Mucosa of rectum (tissue), 2 donors: ENCODE results near the gene PITPNM3.

Experiments
- H3K27ac ChIP-seq, 2 donors: one replicate each; pipeline ENCODE4 v1.7.0; 2013; ENCODE audit warnings: inconsistent platforms in 2 of 2, low read depth in 2 of 2, low read length in 2 of 2
- H3K27me3 ChIP-seq, 2 donors: one replicate each; pipeline ENCODE4 v1.7.0; 2013; ENCODE audit warnings: low read length in 2 of 2; ENCODE audit not compliant: control insufficient read depth in 2 of 2, insufficient read depth in 2 of 2
- H3K36me3 ChIP-seq, 2 donors: one replicate each; pipeline ENCODE4 v1.7.0; 2013; ENCODE audit warnings: low read length in 2 of 2; ENCODE audit not compliant: control insufficient read depth in 2 of 2, insufficient read depth in 2 of 2
- H3K4me1 ChIP-seq, 2 donors: one replicate each; pipeline ENCODE4 v1.7.0; 2013; ENCODE audit warnings: low read length in 2 of 2, mild to moderate bottlenecking in 1 of 2; ENCODE audit not compliant: control insufficient read depth in 2 of 2, insufficient read depth in 2 of 2
- H3K4me3 ChIP-seq, 2 donors: one replicate each; pipeline ENCODE4 v1.7.0; 2013; ENCODE audit warnings: low read length in 2 of 2
- H3K9ac ChIP-seq, 2 donors: one replicate each; pipeline ENCODE4 v1.7.0; 2013; ENCODE audit warnings: low read length in 2 of 2, low read depth in 1 of 2, mild to moderate bottlenecking in 1 of 2
- H3K9me3 ChIP-seq, 2 donors: one replicate each; pipeline ENCODE4 v1.7.0; 2013; ENCODE audit warnings: low read length in 2 of 2; ENCODE audit not compliant: control insufficient read depth in 2 of 2
- donor health status: healthy.
- donor health status: Normal muscosa, but diverticular disease.

The PITPNM3 gene

GRCh38 chr17:6465206-6466003, 91.0 kb downstream of the PITPNM3 start:
- no peaks in the 10 kb centered on the region for H3K9me3 ChIP-seq
- H3K27me3 ChIP-seq, result no peaks in the 10 kb centered on the region
- no peak overlapping the region for H3K27ac ChIP-seq
- no peak overlapping the region for H3K9ac ChIP-seq
- peaks cover 2 to 4% of the 10 kb centered on the region in 2 donors for H3K36me3 ChIP-seq
- no peaks in the 10 kb centered on the region for H3K4me1 ChIP-seq
- H3K4me3 ChIP-seq, result no peak overlapping the region

GRCh38 chr17:6464446-6465041, 91.8 kb downstream of the PITPNM3 start:
- peaks cover 2 to 4% of the 10 kb centered on the region in 2 donors for H3K36me3 ChIP-seq

GRCh38 chr17:6463616-6464445, 92.5 kb downstream of the PITPNM3 start:
- H3K9ac ChIP-seq, result no peak overlapping the region
- no peaks in the 10 kb centered on the region for H3K27me3 ChIP-seq
- no peak overlapping the region for H3K4me3 ChIP-seq
- no peak overlapping the region for H3K27ac ChIP-seq
- H3K36me3 ChIP-seq, result peaks cover 2 to 4% of the 10 kb centered on the region in 2 donors
- H3K9me3 ChIP-seq, result no peaks in the 10 kb centered on the region
- no peaks in the 10 kb centered on the region for H3K4me1 ChIP-seq

More at GRCh38 chr17:6464446-6465041, 91.8 kb downstream of the PITPNM3 start:
- Histone ChIP-seq H3K9ac (no peak overlapping the region), H3K9me3 (no peaks in the 10 kb centered on the region), H3K4me3 (no peak overlapping the region), H3K27ac (no peak overlapping the region), H3K4me1 (no peaks in the 10 kb centered on the region), H3K27me3 (no peaks in the 10 kb centered on the region)

- H3K27ac ChIP-seq, result no peak overlapping the region
- peaks cover 7 to 9% of the 10 kb centered on the region in 2 donors for H3K4me1 ChIP-seq
- no peaks in the 10 kb centered on the region for H3K9me3 ChIP-seq
- H3K36me3 ChIP-seq, result peaks cover 2 to 4% of the 10 kb centered on the region in 2 donors
- no peaks in the 10 kb centered on the region for H3K27me3 ChIP-seq
- H3K9ac ChIP-seq, result no peak overlapping the region
- H3K4me3 ChIP-seq, result no peak overlapping the region
Measured at GRCh38 chr17:6462692-6463091, 93.7 kb downstream of the PITPNM3 start.

- Histone ChIP-seq H3K36me3 (peaks cover 2 to 4% of the 10 kb centered on the region in 2 donors), H3K4me1 (peaks cover 9 to 16% of the 10 kb centered on the region in 2 donors), H3K9ac (no peak overlapping the region), H3K27ac (no peak overlapping the region), H3K9me3 (no peaks in the 10 kb centered on the region), H3K27me3 (no peaks in the 10 kb centered on the region), H3K4me3 (no peak overlapping the region)
Measured at GRCh38 chr17:6461792-6462524, 94.4 kb downstream of the PITPNM3 start.

GRCh38 chr17:6461246-6461645, 95.1 kb downstream of the PITPNM3 start:
- no peak overlapping the region for H3K4me3 ChIP-seq
- no peaks in the 10 kb centered on the region for H3K27me3 ChIP-seq
- H3K9me3 ChIP-seq, result no peaks in the 10 kb centered on the region
- H3K9ac ChIP-seq, result no peak overlapping the region
- H3K36me3 ChIP-seq, result peaks cover 2 to 4% of the 10 kb centered on the region in 2 donors
- peaks cover 9 to 20% of the 10 kb centered on the region in 2 donors for H3K4me1 ChIP-seq
- H3K27ac ChIP-seq, result no peak overlapping the region

- Histone ChIP-seq H3K27ac (no peak overlapping the region), H3K4me1 (peaks cover 9 to 23% of the 10 kb centered on the region in 2 donors), H3K4me3 (no peak overlapping the region), H3K36me3 (peaks cover 2 to 4% of the 10 kb centered on the region in 2 donors), H3K9ac (no peak overlapping the region), H3K9me3 (no peaks in the 10 kb centered on the region), H3K27me3 (no peaks in the 10 kb centered on the region)
Measured at GRCh38 chr17:6460531-6461161, 95.7 kb downstream of the PITPNM3 start.

- Histone ChIP-seq H3K36me3 (no peaks in the 10 kb centered on the region), H3K4me1 (peaks cover 13 to 28% of the 10 kb centered on the region in 2 donors), H3K4me3 (no peak overlapping the region), H3K9me3 (no peaks in the 10 kb centered on the region), H3K27ac (peak overlapping the region; percentile 61 to 65), H3K9ac (peak overlapping the region in 1 of 2 donors; percentile 27), H3K27me3 (no peaks in the 10 kb centered on the region)
Measured at GRCh38 chr17:6458460-6458950, 97.8 kb downstream of the PITPNM3 start.
